Neuron (in vitro differentiated cells): ENCODE results near the gene MVK.

Experiments used
- H2AFZ ChIP-seq: one replicate; pipeline ENCODE4 v1.6.1; 2013; ENCODE audit warnings: low read depth, mild to moderate bottlenecking, inconsistent platforms, low read length, moderate library complexity
- H3K27me3 ChIP-seq: one replicate; pipeline ENCODE4 v1.6.1; 2013; ENCODE audit warnings: low read length; ENCODE audit not compliant: insufficient read depth
- H3K36me3 ChIP-seq: one replicate; pipeline ENCODE4 v1.6.1; 2013; ENCODE audit warnings: low read length; ENCODE audit not compliant: insufficient read depth
- H3K4me1 ChIP-seq: one replicate; pipeline ENCODE4 v1.6.1; 2013; ENCODE audit warnings: low read length; ENCODE audit not compliant: insufficient read depth
- H3K4me3 ChIP-seq: 2 replicates; pipeline ENCODE4 v1.5.1; 2013; ENCODE audit warnings: mild to moderate bottlenecking, low read length, moderate library complexity
- H3K9me3 ChIP-seq: one replicate; pipeline ENCODE4 v1.6.1; 2013; ENCODE audit warnings: low read length

MVK gene

GRCh38 chr12:109592195-109592904, 18.8 kb downstream of the MVK start:
- H3K27me3 ChIP-seq: no peaks in the 10 kb centered on the region
- H3K36me3 ChIP-seq: peaks cover 67% of the 10 kb centered on the region
- no peak overlapping the region for H3K4me3 ChIP-seq
- no peaks in the 10 kb centered on the region for H3K9me3 ChIP-seq
- H3K4me1 ChIP-seq: no peaks in the 10 kb centered on the region
- H2AFZ ChIP-seq: no peak overlapping the region

DNA sequence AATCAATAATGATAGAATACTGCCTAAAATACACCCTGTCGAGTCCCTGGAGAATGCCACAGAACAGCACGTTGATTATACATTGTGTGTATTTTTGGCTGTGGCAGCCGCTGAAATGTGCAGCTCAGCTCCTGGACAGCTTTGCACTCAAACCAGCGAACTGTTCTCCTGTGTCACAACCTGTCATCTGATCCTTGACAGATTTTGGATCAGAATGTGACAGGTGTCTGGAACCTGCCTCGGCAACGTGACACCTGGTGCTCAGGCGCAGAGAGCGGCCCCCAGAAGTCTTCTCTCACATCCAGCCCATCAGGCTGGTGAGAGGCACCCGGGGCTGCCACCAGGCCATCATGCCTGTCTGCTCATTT, 19.3 kb downstream of the MVK start:
- H3K4me3 ChIP-seq: no peak overlapping the region
- peaks cover 1% of the 10 kb centered on the region for H3K4me1 ChIP-seq
- no peaks in the 10 kb centered on the region for H3K9me3 ChIP-seq
- peaks cover 62% of the 10 kb centered on the region for H3K36me3 ChIP-seq
- no peak overlapping the region for H2AFZ ChIP-seq
- H3K27me3 ChIP-seq: no peaks in the 10 kb centered on the region

- no peaks in the 10 kb centered on the region for H3K27me3 ChIP-seq
- H3K36me3 ChIP-seq: peaks cover 47% of the 10 kb centered on the region
- H3K9me3 ChIP-seq: no peaks in the 10 kb centered on the region
- no peak overlapping the region for H2AFZ ChIP-seq
- peaks cover 11% of the 10 kb centered on the region for H3K4me1 ChIP-seq
- H3K4me3 ChIP-seq: no peak overlapping the region
These were observed 21.1 kb downstream of the MVK start for GRCh38 chr12:109594556-109595317.

DNA sequence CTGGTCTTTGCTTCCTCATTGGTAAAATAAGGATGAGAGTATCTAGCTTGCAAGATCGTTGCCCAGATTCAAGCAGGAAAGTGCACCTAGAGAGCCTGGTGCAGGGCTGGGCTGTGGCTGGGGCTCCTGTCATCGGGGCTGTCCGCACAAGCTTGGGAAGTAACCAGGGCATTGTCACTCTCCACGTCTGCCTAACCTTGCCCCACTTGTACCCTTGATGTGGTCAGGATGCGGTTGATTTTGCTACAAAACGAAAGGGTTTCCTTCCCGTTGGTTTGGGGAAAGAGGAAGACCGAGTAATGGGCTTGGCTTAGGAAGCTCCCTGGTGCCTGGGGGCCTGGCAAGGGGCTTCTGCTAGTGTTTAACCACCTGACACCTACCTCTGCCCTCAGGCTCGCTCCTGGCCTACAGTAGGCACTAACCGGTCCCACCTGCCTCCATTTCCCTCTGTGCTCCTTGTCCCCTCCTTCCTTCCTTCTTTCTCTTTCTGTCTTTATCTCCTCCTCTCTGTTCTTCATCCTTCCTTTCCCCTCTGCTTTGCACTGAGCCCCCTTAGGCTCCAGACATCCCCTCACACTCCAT, 21.8 kb downstream of the MVK start:
- Histone ChIP-seq H3K4me1 (peaks cover 11% of the 10 kb centered on the region), H2AFZ (no peak overlapping the region), H3K36me3 (peaks cover 43% of the 10 kb centered on the region), H3K27me3 (no peaks in the 10 kb centered on the region), H3K9me3 (no peaks in the 10 kb centered on the region), H3K4me3 (no peak overlapping the region)

DNA sequence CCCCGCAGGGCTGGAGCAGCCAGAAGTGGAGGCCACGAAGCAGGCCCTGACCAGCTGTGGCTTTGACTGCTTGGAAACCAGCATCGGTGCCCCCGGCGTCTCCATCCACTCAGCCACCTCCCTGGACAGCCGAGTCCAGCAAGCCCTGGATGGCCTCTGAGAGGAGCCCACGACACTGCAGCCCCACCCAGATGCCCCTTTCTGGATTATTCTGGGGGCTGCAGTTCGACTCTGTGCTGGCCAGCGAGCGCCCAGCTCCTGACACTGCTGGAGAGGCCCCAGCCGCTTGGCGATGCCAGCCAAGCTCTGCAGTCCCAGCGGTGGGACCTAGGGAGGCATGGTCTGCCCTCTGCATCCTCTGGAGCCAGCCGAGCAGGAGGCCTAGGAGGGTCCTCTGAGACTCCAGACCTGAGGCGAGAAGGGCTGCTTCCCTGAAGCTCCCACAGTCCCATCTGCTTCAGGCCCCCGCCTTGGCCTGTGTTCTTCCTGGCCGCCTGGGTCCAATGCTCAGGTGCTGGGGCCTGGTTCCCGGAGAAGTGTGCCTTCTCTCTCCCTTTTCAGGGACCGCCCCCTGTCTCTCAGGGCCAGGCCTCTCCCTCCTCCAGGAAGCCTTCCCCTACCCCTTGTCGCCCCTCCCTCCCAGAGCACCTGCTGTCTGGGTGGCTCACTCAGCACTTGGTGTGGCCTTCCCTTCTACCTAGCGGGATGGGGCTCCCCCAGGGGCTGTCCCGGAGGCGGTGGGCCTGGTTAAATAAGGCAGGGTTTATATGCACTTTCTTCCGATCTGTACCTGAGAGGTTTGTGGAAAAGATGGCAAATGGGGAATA, 23.0 kb downstream of the MVK start:
- H3K27me3 ChIP-seq: no peaks in the 10 kb centered on the region
- peaks cover 36% of the 10 kb centered on the region for H3K36me3 ChIP-seq

GRCh38 chr12:109597414-109597794, 23.8 kb downstream of the MVK start:
- Histone ChIP-seq H3K4me1 (peaks cover 12% of the 10 kb centered on the region), H3K4me3 (no peak overlapping the region), H3K36me3 (peaks cover 30% of the 10 kb centered on the region), H2AFZ (no peak overlapping the region), H3K9me3 (no peaks in the 10 kb centered on the region), H3K27me3 (no peaks in the 10 kb centered on the region)

More for the DNA sequence above, 23.0 kb downstream of the MVK start:
- Histone ChIP-seq H3K9me3 (no peaks in the 10 kb centered on the region), H3K4me1 (peaks cover 11% of the 10 kb centered on the region), H3K4me3 (no peak overlapping the region), H2AFZ (no peak overlapping the region)

DNA sequence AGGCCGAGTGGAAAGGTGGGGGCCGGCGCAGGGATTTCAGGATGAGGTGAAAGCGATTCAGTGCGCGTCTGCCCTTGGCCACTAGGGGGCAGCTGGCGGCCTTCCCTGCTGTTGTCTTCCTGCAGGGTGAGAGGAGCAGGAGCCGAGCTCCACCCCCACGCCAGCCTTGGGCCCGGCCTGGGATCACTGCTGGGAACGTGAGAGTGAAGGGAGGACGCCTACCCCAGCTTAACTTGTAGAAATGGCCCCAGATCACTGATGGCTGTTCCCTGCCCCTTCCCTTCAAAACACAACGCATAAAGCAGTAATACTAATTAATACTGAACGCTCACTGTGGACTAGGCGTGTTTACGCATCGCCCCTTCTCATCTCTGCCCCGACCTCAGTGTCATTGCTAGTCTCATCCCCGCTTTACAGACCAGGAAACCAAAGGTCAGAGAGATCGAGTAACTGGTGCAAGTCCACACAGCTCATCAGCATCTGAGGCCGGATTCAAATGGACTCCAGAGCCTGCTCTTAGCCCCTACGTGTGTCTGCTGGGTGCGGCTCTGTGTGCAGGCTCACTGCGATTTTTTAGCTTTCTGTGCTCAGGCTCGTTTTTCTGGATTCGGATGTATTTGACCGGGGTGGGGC, 24.3 kb downstream of the MVK start:
- no peak overlapping the region for H2AFZ ChIP-seq

DNA sequence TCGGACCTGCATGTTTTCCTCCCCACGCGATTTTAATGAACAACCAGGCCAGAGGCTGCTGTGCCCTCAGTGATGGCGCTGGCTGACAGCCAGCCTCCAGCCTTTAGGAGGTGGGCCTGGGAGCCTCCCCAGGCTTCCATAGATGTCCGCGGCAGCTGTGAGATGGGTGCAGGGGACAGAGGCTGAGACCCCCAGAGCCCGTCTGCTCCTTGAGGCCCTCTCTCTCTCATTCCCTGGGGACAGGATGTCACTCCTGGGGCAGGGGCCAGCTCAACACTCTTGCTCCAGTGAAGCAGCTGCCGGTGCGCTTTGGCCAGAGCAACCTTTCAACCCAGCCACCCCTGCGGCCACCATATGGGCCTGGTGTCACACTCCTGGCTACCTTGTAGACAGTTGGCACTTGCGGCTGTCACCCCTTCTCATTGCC, 24.8 kb downstream of the MVK start:
- peaks cover 20% of the 10 kb centered on the region for H3K36me3 ChIP-seq
- H3K4me1 ChIP-seq: peaks cover 20% of the 10 kb centered on the region
- H3K27me3 ChIP-seq: no peaks in the 10 kb centered on the region
- H2AFZ ChIP-seq: no peak overlapping the region
- H3K4me3 ChIP-seq: no peak overlapping the region
- no peaks in the 10 kb centered on the region for H3K9me3 ChIP-seq

More for the DNA sequence above, 24.3 kb downstream of the MVK start:
- Histone ChIP-seq H3K4me3 (no peak overlapping the region), H3K9me3 (no peaks in the 10 kb centered on the region), H3K36me3 (peaks cover 25% of the 10 kb centered on the region), H3K27me3 (no peaks in the 10 kb centered on the region), H3K4me1 (peaks cover 17% of the 10 kb centered on the region)

GRCh38 chr12:109599087-109599486, 25.5 kb downstream of the MVK start:
- H3K27me3 ChIP-seq: no peaks in the 10 kb centered on the region
- H3K36me3 ChIP-seq: peaks cover 18% of the 10 kb centered on the region
- H3K9me3 ChIP-seq: no peaks in the 10 kb centered on the region
- no peak overlapping the region for H2AFZ ChIP-seq
- peaks cover 20% of the 10 kb centered on the region for H3K4me1 ChIP-seq
- H3K4me3 ChIP-seq: no peak overlapping the region

DNA sequence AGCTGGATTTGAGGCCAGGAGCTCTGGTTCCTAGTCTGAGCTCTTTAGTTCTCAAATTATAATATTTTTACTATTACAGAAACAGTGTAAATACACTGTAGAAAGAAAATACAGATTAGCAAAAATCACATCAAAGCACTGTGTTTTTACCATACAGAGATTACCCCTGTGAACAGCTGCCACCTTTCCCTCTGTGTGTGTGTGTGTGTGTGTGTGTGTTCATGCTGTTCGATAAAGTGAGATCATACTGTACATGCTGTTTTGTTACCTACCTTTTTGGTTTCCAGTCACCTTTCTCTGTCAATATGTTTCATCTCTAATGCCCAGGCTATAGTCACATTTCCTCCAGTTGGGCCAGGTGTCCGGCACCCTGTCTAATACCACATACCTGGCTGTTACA, 26.9 kb downstream of the MVK start:
- H3K9me3 ChIP-seq: no peaks in the 10 kb centered on the region
- no peak overlapping the region for H2AFZ ChIP-seq
- H3K36me3 ChIP-seq: peaks cover 5% of the 10 kb centered on the region
- no peak overlapping the region for H3K4me3 ChIP-seq
- H3K4me1 ChIP-seq: peaks cover 25% of the 10 kb centered on the region
- no peaks in the 10 kb centered on the region for H3K27me3 ChIP-seq

GRCh38 chr12:109600995-109601394, 27.4 kb downstream of the MVK start:
- H3K4me3 ChIP-seq: no peak overlapping the region
- H3K36me3 ChIP-seq: peaks cover 5% of the 10 kb centered on the region
- H2AFZ ChIP-seq: no peak overlapping the region
- no peaks in the 10 kb centered on the region for H3K27me3 ChIP-seq
- H3K9me3 ChIP-seq: no peaks in the 10 kb centered on the region
- peaks cover 31% of the 10 kb centered on the region for H3K4me1 ChIP-seq

DNA sequence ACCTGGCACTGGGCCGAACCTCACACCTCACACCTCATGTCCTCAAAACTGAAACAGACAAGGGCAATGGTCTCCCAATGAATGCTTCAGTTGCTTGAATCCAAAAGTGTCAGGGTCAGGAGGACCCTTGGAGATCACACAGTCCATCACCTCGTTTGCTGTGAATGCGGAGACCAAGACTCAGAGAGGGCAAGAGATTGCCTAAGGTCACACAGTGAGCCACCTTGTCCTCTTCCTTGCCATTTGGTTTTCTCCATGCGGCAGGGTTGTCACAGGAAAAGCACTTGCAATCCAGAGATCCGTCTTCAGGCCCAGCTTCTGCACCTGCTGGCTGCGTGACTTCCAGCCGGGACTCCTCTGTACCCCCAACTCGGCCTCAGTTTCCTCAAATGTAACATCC, 28.0 kb downstream of the MVK start:
- Histone ChIP-seq H3K36me3 (no peaks in the 10 kb centered on the region), H2AFZ (no peak overlapping the region), H3K27me3 (no peaks in the 10 kb centered on the region), H3K4me1 (peaks cover 36% of the 10 kb centered on the region), H3K4me3 (no peak overlapping the region), H3K9me3 (no peaks in the 10 kb centered on the region)
